PFSK-1 (cell line): Measurements from ENCODE around the gene USP48.

Experiments
- FOXP2 ChIP-seq: optimal IDR thresholded peaks from 2 replicates; pipeline ENCODE3; 2011; ENCODE audit warnings: borderline replicate concordance, control low read depth, inconsistent platforms; ENCODE audit not compliant: insufficient read depth; ENCODE audit errors: extremely low read length, extremely low read depth
- POLR2AphosphoS5 ChIP-seq: IDR thresholded peaks from 2 replicates; pipeline ENCODE4 v1.6.1; 2012; ENCODE audit warnings: low read depth, mild to moderate bottlenecking, control low read depth, low read length, moderate library complexity
- SIN3A ChIP-seq: IDR thresholded peaks from 2 replicates; pipeline ENCODE4 v1.6.1; 2012; ENCODE audit warnings: mild to moderate bottlenecking, low read length, moderate library complexity, borderline replicate concordance; ENCODE audit not compliant: insufficient read depth
- TAF1 ChIP-seq: IDR thresholded peaks from 2 replicates; pipeline ENCODE4 v1.6.1; 2012; ENCODE audit warnings: low read length, control low read depth, borderline replicate concordance; ENCODE audit not compliant: insufficient read depth
- TF ChIP-seq, protein P1 (sequence below), 2 experiments: IDR thresholded peaks; 2 replicates each; pipeline versions ENCODE4 v1.6.1 to v1.8.0; 2011 to 2012; ENCODE audit warnings: low read depth in 2 of 2, low read length in 2 of 2, control low read depth in 1 of 2, inconsistent platforms in 1 of 2, mild to moderate bottlenecking in 1 of 2, moderate library complexity in 1 of 2; ENCODE audit not compliant: insufficient read depth in 1 of 2

The USP48 gene

DNA sequence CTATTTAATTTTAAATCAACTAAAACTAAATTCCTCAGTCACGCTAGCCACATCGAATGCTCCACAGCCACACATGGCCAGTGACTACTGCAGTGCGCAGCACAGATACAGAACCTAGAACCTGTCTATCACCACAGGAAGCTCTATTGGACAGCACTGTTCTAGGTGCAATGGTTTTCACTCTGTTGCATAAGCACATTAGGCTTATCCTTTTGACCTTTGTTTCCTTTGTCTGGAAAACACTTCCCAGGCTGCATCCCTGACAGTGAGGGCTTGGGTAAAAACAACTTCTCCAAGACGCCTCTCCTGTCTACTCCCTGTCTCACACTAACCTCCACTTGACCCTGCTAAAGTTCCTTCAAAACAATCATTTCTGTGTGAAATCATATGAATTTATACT is 80.2 kb downstream of the USP48 start:
- TF ChIP-seq, protein P1, sequence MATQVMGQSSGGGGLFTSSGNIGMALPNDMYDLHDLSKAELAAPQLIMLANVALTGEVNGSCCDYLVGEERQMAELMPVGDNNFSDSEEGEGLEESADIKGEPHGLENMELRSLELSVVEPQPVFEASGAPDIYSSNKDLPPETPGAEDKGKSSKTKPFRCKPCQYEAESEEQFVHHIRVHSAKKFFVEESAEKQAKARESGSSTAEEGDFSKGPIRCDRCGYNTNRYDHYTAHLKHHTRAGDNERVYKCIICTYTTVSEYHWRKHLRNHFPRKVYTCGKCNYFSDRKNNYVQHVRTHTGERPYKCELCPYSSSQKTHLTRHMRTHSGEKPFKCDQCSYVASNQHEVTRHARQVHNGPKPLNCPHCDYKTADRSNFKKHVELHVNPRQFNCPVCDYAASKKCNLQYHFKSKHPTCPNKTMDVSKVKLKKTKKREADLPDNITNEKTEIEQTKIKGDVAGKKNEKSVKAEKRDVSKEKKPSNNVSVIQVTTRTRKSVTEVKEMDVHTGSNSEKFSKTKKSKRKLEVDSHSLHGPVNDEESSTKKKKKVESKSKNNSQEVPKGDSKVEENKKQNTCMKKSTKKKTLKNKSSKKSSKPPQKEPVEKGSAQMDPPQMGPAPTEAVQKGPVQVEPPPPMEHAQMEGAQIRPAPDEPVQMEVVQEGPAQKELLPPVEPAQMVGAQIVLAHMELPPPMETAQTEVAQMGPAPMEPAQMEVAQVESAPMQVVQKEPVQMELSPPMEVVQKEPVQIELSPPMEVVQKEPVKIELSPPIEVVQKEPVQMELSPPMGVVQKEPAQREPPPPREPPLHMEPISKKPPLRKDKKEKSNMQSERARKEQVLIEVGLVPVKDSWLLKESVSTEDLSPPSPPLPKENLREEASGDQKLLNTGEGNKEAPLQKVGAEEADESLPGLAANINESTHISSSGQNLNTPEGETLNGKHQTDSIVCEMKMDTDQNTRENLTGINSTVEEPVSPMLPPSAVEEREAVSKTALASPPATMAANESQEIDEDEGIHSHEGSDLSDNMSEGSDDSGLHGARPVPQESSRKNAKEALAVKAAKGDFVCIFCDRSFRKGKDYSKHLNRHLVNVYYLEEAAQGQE (IDR thresholded peaks at IDR 0.05; ENCODE audit: insufficient read depth in 1 of 2, low read depth in 2 of 2, low read length in 2 of 2): no peak
- no peak for TF ChIP-seq TAF1
- no peak for TF ChIP-seq POLR2AphosphoS5
- no peak for TF ChIP-seq FOXP2
- no peak for TF ChIP-seq SIN3A

DNA sequence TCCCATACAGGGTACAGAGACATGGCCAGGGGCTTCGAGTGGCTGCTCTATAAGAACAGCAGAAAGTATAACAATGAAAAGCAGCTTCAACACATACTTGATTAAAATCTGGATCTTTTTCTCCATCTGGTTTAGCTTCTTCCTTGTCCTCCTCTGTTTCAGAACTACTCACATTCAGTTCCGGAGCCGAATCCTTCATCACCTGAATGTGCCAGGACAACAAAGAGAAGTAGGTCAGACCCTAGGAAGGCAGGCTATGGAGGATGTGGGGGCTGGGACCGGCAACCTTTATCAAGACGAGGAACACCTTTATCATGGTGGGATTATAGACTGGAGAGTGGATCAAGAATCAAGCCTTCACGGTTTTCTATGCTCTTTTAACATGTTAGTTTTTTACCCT is 81.5 kb downstream of the USP48 start:
- TF ChIP-seq FOXP2: no peak
- TF ChIP-seq TAF1: no peak
- TF ChIP-seq SIN3A: no peak
- TF ChIP-seq POLR2AphosphoS5: no peak
- TF ChIP-seq, protein P1 (IDR thresholded peaks at IDR 0.05; ENCODE audit: insufficient read depth in 1 of 2, low read depth in 2 of 2, low read length in 2 of 2): no peak

DNA sequence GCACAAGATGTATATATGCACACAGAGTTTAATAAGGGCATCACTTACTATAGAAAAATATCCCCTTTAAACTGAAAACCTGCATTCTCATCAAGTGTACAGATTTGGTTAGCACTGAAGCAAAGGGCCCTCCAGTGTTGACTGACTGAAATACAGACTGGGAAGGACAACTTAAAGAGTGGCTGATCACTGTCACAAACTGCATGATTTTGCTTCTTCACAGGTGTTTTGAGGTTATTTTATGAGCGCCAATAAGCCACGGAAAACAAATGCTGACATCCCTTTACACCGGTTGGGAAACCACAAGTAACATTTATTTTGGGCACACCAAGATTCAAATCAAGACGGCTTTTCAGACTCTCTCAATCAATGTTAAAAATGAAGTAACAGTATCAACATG is 82.9 kb downstream of the USP48 start:
- TF ChIP-seq, protein P1 (IDR thresholded peaks at IDR 0.05; ENCODE audit: insufficient read depth in 1 of 2, low read depth in 2 of 2, low read length in 2 of 2): no peak
- TF ChIP-seq TAF1: no peak

DNA sequence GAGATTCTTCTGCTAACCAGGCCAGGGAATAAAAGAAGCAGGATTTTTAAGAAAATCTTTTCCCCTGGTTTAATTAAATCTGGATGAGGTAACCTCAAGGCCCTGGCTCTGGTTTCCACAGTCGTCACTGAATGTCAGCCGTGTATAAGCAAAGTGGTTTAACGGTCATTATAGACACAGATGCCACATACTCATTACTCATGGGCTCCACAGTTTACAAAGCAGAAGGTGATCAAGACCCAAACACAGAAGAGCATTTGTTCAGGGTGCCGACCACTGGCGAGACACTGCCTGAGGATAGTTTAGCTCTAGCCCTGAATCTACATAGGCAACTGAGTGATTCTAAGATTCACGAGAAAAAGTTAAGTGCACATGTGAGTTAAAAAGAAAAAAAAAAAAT is 86.0 kb downstream of the USP48 start:
- TF ChIP-seq FOXP2: no peak
- TF ChIP-seq, protein P1 (IDR thresholded peaks at IDR 0.05; ENCODE audit: insufficient read depth in 1 of 2, low read depth in 2 of 2, low read length in 2 of 2): no peak

DNA sequence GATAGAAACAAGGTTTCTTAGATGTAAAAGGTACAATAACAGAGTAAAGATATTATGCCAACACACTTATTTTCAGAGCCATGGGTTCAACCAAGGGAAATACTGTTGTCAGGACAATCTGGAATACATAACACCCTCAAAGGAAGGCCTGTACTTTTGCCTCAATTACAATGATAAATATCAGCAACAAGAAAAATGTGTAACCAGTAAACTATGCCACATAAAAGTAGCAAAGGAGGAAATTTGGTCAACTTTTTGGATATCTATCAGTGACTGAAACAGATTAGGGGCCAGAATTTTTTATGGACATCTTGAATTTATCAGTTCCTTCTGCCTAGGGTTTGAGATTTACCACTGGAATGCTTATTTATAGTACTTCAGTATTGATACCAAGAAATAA is 89.2 kb downstream of the USP48 start:
- TF ChIP-seq POLR2AphosphoS5 (no peak), SIN3A (no peak), TAF1 (no peak), FOXP2 (no peak)
- TF ChIP-seq, protein P1 (IDR thresholded peaks at IDR 0.05; ENCODE audit: insufficient read depth in 1 of 2, low read depth in 2 of 2, low read length in 2 of 2): no peak
